NB4 (cell line): ENCODE results near the gene SLC20A1.

Experiments used
- CTCF ChIP-seq: IDR thresholded peaks from one replicate; pipeline ENCODE4 v1.5.1; 2012; ENCODE audit warnings: low read depth, low read length
- POLR2A ChIP-seq: IDR thresholded peaks from 2 replicates; pipeline ENCODE4 v1.6.1; 2011; ENCODE audit warnings: mild to moderate bottlenecking; ENCODE audit not compliant: insufficient read length; ENCODE audit errors: extremely low read depth

- TF ChIP-seq CTCF (no peak), POLR2A (no peak)
Observed at GRCh38 chr2:112607680-112608438, 37.9 kb upstream of the SLC20A1 start.
